GM19351 (cell line): ENCODE results near the gene FBXL16.

Experiments
- ATAC-seq: cut with Tn5 transposase; IDR thresholded peaks from one replicate; pipeline ENCODE4 v1.9.1; 2021; ENCODE audit warnings: mild to moderate bottlenecking, moderate library complexity; ENCODE audit not compliant: unreplicated experiment

Gene FBXL16

DNA sequence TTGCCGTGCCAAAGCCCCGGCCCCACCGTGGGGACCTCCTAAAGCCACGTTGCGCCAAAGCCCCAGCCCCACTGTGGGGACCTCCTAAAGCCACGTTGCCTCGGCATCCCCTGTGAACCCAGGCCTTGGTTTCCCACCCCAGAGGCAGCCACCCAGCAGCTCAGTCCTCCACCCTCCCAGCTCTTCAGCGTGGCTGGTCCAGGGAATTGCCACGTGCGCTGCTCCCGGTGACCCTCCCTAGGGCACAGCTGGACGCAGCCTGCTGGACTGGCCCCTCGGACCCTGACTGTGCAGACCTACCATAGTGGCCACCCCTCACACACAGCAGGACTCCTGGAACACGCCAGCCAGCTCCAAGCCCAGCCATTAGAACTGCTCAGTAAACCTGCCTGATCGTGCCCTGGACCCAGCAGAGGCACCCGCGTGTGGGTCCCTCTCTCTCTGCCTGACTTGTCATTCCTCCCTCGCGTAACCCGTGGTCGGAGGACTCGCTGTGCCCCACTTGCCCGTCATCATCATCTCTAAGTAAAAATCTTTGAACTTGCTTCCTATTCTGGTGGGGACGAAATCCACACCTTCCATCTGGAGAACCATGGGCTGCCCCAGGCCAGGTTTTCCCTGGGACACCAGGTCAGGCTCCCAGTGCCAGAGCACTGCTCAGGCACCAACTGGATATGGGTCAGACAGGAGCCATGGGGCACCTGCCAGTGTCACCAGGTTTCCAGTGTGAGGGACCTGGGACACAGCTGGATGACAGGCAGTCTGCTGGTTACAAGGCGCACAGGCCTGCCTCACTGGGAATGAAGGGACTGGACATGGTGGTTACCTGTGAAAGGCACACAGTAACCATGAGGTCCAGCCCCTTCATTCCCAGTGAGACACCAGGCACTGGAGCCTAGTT is 29.6 kb upstream of the FBXL16 start:
- ATAC-seq, result no peak

DNA sequence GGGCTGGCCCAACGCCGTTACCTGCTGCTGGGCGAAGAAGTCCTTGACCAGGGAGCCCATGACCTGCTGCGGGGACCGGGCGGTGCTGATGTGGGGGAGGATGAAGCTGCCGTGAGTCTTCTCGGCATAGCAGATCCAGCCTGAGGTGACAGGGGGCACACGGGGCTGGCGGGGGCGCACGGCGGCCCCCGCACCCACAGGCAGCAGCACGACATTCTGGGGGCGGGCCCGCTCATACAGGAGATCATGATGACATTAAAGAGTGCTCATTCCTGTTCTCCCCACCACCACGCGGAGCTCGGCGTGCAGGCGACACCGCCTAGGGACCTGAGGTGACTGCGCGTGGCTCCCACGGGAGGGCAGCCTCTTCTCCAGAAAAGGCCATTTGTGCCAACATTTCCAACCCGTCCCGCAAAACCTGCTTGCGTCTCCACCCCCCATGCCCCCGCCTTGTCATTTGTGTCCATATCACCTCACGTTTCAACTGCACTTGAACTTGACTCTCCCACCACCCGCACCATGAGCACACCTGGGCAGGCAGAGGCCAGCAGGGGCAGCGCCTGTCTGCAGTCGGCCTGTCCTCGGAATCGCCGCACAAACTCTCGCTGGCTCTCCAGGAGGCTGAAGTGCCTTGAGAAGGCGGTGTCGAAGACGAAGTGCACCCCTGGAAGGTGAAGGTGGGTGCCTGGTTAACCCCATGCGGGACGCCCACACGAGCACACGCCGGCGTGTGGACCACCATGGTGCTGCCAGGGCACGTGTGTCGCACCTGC is 28.8 kb upstream of the FBXL16 start:
- ATAC-seq, result no peak

DNA sequence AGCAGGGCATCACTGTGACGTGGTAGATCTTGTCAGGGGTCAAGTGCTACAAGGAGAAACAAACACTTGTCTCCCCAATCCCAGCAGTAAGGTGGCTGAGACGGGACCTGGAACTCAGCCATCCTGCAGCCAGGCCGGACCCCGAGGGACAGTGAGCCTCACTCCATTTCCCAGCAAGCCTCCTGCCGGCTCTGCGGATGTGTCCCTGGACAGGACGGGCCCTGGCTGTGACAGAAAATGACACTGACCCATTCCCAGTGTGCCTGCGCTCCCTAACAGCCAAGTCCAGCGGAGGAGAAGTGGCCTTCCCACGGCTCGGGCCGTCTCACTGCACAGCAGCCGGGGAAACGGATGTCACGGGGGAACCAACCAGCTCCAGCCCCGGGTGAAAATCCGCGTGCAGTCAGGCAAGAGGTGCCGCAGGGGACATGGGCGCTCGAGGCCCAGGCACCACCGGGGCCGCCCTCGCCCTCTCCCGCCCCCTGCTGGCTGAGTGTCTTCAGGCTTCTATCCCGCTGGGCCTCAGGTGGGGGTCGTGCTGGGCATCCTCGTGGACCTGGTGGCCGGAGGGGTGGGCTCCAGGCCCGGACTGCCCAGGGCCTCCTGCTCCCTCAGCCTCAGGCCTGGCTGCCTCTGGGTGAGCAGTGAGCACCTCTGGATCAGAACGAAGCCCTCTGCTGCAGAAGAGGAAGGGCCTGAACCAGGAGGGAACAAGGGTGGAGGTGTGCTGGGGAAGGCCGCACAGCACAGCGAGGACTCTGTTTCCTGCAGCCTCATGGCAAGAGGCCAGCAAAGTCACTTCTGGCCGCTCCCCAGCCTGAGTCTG is 28.0 kb upstream of the FBXL16 start:
- no peak for ATAC-seq

DNA sequence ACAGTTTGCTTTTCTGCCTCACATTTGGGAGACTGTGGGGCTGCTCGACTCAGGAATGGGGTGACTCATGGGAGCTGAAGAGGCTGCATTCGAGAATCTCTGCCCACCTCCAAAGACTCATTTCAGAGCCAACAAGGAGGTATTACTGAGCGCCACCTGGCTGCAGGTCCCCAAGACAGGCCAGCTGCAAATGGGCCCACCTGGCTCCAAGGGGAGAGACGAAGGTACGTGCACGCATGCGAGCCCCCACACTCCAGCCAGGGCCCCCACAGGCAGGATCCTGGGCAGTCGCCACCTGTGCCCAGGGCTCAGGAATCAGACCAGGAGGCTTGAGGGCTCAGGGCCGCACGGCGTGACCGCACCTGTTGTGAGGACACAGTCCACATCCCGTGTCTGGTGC is 27.3 kb upstream of the FBXL16 start:
- ATAC-seq, result no peak

- no peak for ATAC-seq
Observed at GRCh38 chr16:732332-732731, 26.7 kb upstream of the FBXL16 start.

DNA sequence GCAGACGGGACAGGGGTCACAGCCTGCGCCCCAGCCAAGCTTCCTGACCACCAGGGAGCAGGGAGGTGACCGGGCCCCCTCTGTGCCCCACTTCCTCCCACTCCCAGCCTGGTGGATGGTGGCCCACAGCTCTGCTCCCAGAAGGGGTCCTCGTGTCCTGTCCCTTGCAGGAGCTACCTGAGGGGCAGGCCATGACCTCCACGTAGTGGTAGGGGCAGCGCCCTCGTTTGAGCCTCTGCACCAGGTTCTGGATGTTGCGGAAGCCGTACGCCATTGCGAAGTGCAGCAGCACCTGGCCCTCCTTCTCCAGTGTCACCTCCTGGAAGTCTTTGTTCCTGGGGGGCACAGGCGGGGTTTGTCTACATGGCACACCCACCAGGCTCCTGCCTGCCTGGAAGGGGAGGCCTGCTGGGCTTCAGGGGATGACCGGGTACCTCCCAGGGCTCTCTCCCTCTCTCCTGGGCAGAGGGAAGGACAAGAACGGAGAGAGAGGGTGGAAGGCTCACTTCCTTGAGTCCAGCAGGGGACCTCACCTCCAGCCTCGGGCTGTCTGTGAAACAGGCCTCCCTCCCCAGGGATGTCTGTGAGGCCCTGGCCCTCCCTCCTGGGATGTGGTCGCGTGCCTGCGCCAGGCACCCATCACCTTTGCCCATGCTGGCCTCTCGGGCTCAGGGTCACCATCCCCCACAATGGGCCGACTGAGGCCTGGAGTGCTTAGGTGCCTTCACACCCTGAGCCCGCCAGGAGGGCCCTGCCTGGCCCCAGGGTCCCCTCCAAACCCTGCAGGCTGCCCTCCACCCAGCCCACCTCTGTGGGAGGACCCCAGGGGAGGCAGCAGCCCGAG is 25.3 kb upstream of the FBXL16 start:
- no peak for ATAC-seq

- ATAC-seq, result no peak
Observed at GRCh38 chr16:729768-730665, 24.4 kb upstream of the FBXL16 start.

- ATAC-seq, result no peak
Observed at GRCh38 chr16:728890-729744, 23.5 kb upstream of the FBXL16 start.

- ATAC-seq, result no peak
Observed at GRCh38 chr16:728131-728889, 22.7 kb upstream of the FBXL16 start.

GRCh38 chr16:727291-727977 is 21.8 kb upstream of the FBXL16 start:
- ATAC-seq, result peak; percentile 14

- ATAC-seq, result peak; percentile 37
Observed at GRCh38 chr16:726438-727290, 21.1 kb upstream of the FBXL16 start, which contains the start of the genes CCDC78 and HAGHL. Gene CCDC78 (minus strand): TSS chr16:726443. CDS start chr16:726367, 76 bp downstream. Gene HAGHL (plus strand): TSS chr16:727106. CDS start chr16:727510, 404 bp downstream.

DNA sequence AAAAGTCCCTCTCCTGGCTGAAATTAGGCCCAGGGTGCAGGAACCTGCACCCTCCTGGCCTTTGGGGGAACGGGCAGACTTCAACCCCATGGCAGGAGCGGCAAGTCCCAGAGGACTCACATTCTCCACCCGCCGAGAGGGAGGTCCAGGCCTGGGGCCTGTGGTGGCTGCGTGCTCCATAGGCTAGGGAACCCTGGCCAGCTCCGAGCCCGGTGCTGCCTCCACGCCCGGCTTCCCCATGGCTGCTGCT is 20.5 kb upstream of the FBXL16 start:
- ATAC-seq, result no peak

- no peak for ATAC-seq
Observed at GRCh38 chr16:725463-726187, 20.0 kb upstream of the FBXL16 start.

GRCh38 chr16:725041-725376 is 19.4 kb upstream of the FBXL16 start:
- no peak for ATAC-seq

DNA sequence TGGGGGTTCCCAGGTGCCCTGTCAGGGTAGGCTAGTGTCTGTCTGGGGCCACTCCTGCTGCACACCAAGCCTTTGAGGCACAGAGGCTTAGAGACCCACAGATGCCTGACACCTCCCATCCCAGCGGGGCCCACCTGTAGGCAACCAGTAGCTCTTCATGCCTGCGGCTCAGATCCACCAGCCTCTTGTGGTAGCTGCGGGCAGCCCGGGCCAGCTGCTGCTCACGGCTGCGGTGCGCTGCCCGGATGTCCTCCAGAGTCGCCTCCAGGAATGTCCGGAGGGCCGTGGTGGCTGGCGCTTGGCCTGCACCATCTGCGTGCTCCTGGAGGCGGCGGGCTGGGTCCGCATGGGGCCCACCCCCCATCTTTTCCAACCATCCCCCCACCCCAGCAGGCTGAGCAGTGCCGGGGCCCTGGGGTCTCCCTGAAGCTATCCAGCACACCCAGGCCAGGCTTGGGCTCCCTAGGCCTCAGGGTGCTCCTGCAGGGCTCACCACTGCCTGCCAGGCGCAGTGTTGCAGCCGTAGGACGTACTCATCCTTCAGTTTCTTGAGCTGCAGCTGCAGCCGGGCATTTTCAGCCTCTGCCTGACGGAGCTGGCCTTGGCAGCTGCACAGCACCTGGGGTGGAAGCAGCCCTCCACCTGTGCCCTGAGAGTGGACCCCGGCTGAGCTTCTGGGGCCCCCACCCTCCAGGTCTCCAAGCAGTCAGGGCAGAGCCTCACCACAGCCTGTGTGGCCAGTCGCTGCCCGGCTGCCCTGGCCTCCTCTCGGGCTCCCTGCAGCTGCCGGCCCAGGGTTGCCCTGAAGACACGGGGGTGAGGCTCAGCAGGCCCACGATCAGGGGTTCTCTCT is 18.8 kb upstream of the FBXL16 start:
- ATAC-seq, result no peak
